Astrocyte (in vitro differentiated cells and primary cell): Measurements from ENCODE around the gene HDAC6.

Experiments used
- EZH2 ChIP-seq: IDR thresholded peaks from 2 replicates; pipeline ENCODE4 v1.6.1; 2012; ENCODE audit warnings: mild to moderate bottlenecking, low read length, inconsistent platforms; ENCODE audit not compliant: insufficient read depth
- TF ChIP-seq, protein P1 (sequence below): IDR thresholded peaks from 2 replicates; pipeline ENCODE4 v1.5.1; 2011; ENCODE audit warnings: low read depth, mild to moderate bottlenecking, inconsistent platforms, low read length, moderate library complexity; ENCODE audit not compliant: insufficient read depth

DNA sequence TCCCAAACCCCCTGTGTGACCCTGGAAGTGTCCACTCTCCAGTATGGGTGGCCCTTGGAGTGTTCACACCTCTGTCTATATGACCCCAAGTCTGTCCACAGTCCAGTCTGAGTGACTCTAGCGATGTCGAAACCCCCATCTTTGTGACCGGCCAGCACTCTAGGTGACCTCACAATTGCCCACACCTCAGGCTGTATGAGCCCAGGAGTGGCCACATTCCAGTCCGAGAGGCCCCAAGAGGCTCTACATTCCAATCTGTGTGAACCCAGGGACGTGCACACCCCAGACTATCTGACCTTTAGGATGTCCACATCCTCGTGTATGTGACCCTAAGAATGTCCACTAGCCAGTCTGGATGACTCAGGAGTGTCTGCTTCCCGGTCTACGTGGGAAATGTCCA is 47.6 kb upstream of the HDAC6 start:
- TF ChIP-seq, protein P1, sequence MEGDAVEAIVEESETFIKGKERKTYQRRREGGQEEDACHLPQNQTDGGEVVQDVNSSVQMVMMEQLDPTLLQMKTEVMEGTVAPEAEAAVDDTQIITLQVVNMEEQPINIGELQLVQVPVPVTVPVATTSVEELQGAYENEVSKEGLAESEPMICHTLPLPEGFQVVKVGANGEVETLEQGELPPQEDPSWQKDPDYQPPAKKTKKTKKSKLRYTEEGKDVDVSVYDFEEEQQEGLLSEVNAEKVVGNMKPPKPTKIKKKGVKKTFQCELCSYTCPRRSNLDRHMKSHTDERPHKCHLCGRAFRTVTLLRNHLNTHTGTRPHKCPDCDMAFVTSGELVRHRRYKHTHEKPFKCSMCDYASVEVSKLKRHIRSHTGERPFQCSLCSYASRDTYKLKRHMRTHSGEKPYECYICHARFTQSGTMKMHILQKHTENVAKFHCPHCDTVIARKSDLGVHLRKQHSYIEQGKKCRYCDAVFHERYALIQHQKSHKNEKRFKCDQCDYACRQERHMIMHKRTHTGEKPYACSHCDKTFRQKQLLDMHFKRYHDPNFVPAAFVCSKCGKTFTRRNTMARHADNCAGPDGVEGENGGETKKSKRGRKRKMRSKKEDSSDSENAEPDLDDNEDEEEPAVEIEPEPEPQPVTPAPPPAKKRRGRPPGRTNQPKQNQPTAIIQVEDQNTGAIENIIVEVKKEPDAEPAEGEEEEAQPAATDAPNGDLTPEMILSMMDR, result no peak
- TF ChIP-seq EZH2, result no peak
